Fibroblast of villous mesenchyme (primary cell): ENCODE data around the gene LRRC10B. TPM values are rescaled to one million over a fixed set of nuclear protein-coding genes. Genes with fewer than 3 reads are reported as not detected.

Experiments
- small RNA-seq: library from RNA; depleted of rRNA; stranded (forward); fragments of <200 nt; gene quantifications from one replicate; pipeline ENCODE3, GENCODE V24; 2012
- total RNA-seq: library from RNA; depleted of rRNA; stranded (reverse); fragments of >200 nt; gene quantifications from 2 replicates; pipeline ENCODE4 v1.2.3, GENCODE V29; 2012

LRRC10B gene
- total RNA-seq, 1 donor = not detected

Small RNA genes lying within 50 kb of the gene (small RNA-seq; reads per million reads assigned to genes)
- gene MIR4488 = not detected

Other genes with a start within 250 kb of the LRRC10B start
- 1.3 and 2.2 TPM in 2 replicates for gene VWCE, start 213.4 kb upstream of the LRRC10B start, total RNA-seq
- 252 and 335 TPM in 2 replicates for gene DDB1, start 175.6 kb upstream of the LRRC10B start, total RNA-seq
- 22.9 and 23.7 TPM in 2 replicates for gene TKFC, start 175.5 kb upstream of the LRRC10B start, total RNA-seq
- 124 and 144 TPM in 2 replicates for gene CYB561A3, start 146.9 kb upstream of the LRRC10B start, total RNA-seq
- gene TMEM138, start 146.4 kb upstream of the LRRC10B start, total RNA-seq = 45.7 and 59.2 TPM in 2 replicates
- 10.6 and 14.2 TPM in 2 replicates for gene TMEM216, start 116.2 kb upstream of the LRRC10B start, total RNA-seq
- 28.3 and 33.2 TPM in 2 replicates for gene CPSF7, start 78.8 kb upstream of the LRRC10B start, total RNA-seq
- gene SDHAF2, start 78.6 kb upstream of the LRRC10B start, total RNA-seq = 36.4 and 37.6 TPM in 2 replicates
- 0.43 and 2.6 TPM in 2 replicates for gene SYT7, start 72.3 kb downstream of the LRRC10B start, total RNA-seq
- gene DAGLA, start 171.6 kb downstream of the LRRC10B start, total RNA-seq = 2.2 and 2.6 TPM in 2 replicates
- 2.6 and 9.7 TPM in 2 replicates for gene MYRF, start 243.9 kb downstream of the LRRC10B start, total RNA-seq